Measurements from ENCODE around the gene PRICKLE3.

DNA sequence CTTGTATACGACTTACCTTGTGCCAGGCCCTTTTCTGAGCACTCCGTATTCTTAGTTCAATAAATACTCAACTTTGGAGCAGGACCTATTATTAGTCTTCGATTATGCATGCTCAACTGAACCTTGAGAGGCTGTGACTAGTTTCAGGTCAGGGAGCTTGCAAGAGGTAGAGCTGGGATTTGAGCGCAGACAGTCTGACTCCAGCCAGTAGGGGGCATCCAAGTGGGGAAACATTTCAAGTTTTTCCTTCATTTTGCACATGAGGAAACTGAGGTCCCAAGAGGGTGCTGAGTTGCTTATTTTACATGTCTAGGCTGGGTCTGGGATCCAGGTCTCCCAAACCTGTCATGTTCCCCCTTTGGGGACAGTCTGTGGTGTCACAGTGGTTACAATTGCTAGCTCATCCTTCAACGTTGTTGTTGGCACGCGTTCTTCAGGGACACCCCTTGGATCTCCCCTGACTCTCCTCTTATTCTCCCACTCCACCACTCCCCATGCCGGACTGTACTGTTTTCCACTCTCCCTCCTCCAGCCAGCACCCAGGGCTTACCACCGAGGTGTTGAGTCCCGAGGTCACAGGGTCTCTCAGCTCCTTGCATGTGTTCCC, 6.7 kb upstream of the PRICKLE3 start:
- no peak for TF ChIP-seq POLR2A (IDR thresholded peaks at IDR 0.05; ENCODE audit: low read depth, low read length)
- no peak for TF ChIP-seq PAX5 (IDR thresholded peaks at IDR 0.05; ENCODE audit: insufficient read depth, low read length, severe bottlenecking)
- TF ChIP-seq TAF1 (IDR thresholded peaks at IDR 0.05; ENCODE audit: low read depth, low read length), result no peak

All from GM12891 (cell line).